OCI-LY3 (cell line): ENCODE data around the gene PAXIP1.
A peak's percentile ranks its signal among the peaks of the same experiment; 100 is the strongest.

Source experiments
- H2AFZ ChIP-seq: fragments of 200-600, 300-600 bp; shearing (Covaris generic); 2 replicates; pipeline ENCODE4 v1.6.0; 2014; ENCODE audit warnings: antibody characterized with exemption, low read depth, low read length
- H3K27ac ChIP-seq: fragments of 200-600, 300-600 bp; sonication (generic); 2 replicates; pipeline ENCODE4 v1.5.1; 2014; ENCODE audit warnings: mild to moderate bottlenecking, low read length, moderate library complexity, mixed read lengths
- H3K27me3 ChIP-seq: fragments of 200-600, 300-600 bp; sonication (generic); 2 replicates; pipeline ENCODE4 v1.6.1; 2014; ENCODE audit warnings: low read depth, low read length, mixed read lengths
- H3K36me3 ChIP-seq: fragments of 200-600, 300-600 bp; sonication (generic); replicated peaks from 2 replicates; pipeline ENCODE3; 2014; ENCODE audit warnings: low read depth, low read length, mixed read lengths
- H3K4me1 ChIP-seq: fragments of 300-600, 200-600 bp; sonication (generic); 2 replicates; pipeline ENCODE4 v1.6.1; 2014; ENCODE audit warnings: low read length, mixed read lengths
- H3K4me2 ChIP-seq: fragments of 200-600, 300-600 bp; sonication (generic); 2 replicates; pipeline ENCODE4 v1.6.1; 2014; ENCODE audit warnings: low read length, mixed read lengths
- H3K4me3 ChIP-seq: fragments of 300-600, 200-600 bp; sonication (generic); 2 replicates; pipeline ENCODE4 v1.5.1; 2014; ENCODE audit warnings: antibody characterized with exemption, mild to moderate bottlenecking, low read length, moderate library complexity
- H3K79me2 ChIP-seq: fragments of 300-600, 200-600 bp; shearing (Covaris generic); 2 replicates; pipeline ENCODE4 v1.6.1; 2014; ENCODE audit warnings: mild to moderate bottlenecking, low read length, mixed read lengths
- H3K9ac ChIP-seq: fragments of 300-600, 200-600 bp; shearing (Covaris generic); 2 replicates; pipeline ENCODE4 v1.6.0; 2014; ENCODE audit warnings: mild to moderate bottlenecking, low read length, moderate library complexity
- H3K9me3 ChIP-seq: fragments of 200-600, 300-600 bp; shearing (Covaris generic); 2 replicates; pipeline ENCODE4 v1.6.1; 2014; ENCODE audit warnings: low read length, mixed read lengths; ENCODE audit not compliant: insufficient read depth
- H4K20me1 ChIP-seq: fragments of 200-600, 300-600 bp; sonication (generic); 2 replicates; pipeline ENCODE4 v1.6.1; 2016; ENCODE audit warnings: low read length, mixed read lengths; ENCODE audit not compliant: insufficient read depth
- EZH2phosphoT487 ChIP-seq: fragments of 200-600 bp; shearing (Covaris generic); IDR thresholded peaks from 2 replicates; pipeline ENCODE4 v1.6.1; 2018; ENCODE audit warnings: antibody characterized with exemption, mixed run types, low read depth
- TF ChIP-seq, protein P1 (sequence below): fragments of 200-600, 300-600 bp; sonication (generic); IDR thresholded peaks from 2 replicates; pipeline ENCODE4 v1.5.1; 2014; ENCODE audit warnings: antibody characterized with exemption, low read length, low read depth

PAXIP1 gene

DNA sequence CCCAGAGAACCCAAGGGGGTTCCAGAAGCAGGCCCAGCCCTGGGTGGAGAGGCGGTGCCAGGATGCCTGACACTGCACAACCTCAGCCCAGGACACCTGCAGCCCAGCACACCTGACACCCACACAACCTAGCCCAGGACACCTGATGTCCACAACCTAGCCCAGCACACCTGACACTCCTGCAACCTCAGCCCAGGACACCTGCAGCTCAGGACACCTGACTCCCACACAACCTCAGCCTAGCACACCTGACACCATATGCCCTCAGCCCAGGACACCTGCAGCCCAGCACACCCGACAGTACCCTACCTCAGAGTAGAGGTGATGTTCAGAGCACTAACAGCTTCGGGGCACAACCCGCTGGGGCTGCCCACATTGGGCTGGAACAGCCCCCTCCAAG is 87.3 kb downstream of the PAXIP1 start:
- Histone ChIP-seq H4K20me1 (no peaks in the 10 kb centered on the region), H2AFZ (no peak overlapping the region), H3K36me3 (no peaks in the 10 kb centered on the region), H3K4me2 (no peak overlapping the region), H3K79me2 (no peaks in the 10 kb centered on the region), H3K9ac (no peak overlapping the region), H3K27me3 (no peaks in the 10 kb centered on the region), H3K9me3 (no peaks in the 10 kb centered on the region), H3K27ac (no peak overlapping the region), H3K4me3 (no peak overlapping the region), H3K4me1 (no peaks in the 10 kb centered on the region)
- TF ChIP-seq, protein P1, sequence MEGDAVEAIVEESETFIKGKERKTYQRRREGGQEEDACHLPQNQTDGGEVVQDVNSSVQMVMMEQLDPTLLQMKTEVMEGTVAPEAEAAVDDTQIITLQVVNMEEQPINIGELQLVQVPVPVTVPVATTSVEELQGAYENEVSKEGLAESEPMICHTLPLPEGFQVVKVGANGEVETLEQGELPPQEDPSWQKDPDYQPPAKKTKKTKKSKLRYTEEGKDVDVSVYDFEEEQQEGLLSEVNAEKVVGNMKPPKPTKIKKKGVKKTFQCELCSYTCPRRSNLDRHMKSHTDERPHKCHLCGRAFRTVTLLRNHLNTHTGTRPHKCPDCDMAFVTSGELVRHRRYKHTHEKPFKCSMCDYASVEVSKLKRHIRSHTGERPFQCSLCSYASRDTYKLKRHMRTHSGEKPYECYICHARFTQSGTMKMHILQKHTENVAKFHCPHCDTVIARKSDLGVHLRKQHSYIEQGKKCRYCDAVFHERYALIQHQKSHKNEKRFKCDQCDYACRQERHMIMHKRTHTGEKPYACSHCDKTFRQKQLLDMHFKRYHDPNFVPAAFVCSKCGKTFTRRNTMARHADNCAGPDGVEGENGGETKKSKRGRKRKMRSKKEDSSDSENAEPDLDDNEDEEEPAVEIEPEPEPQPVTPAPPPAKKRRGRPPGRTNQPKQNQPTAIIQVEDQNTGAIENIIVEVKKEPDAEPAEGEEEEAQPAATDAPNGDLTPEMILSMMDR, result no peak
- no peak for TF ChIP-seq EZH2phosphoT487

DNA sequence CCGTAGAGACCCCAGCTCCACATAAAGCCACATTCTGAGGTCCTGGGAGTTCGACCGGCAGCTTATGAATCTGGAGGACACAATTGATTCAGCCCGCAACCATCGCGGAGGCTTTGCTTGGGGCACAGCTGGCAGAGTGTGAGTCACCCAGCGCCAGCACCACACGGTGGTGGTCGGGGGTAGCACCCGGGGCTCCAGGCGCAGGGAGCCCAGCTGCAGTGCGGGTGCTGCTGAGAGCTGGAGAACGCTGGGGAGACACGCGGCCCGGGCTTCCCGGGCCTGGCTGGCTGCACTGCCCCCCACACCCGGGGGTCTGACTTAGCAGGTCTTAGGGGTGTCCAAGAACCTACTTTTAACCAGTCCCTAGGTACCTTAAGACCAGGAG is 87.9 kb downstream of the PAXIP1 start:
- no peak for TF ChIP-seq EZH2phosphoT487
- TF ChIP-seq, protein P1, result no peak
- no peaks in the 10 kb centered on the region for H4K20me1 ChIP-seq
- no peaks in the 10 kb centered on the region for H3K27me3 ChIP-seq
- no peaks in the 10 kb centered on the region for H3K4me1 ChIP-seq
- H3K4me3 ChIP-seq, result no peak overlapping the region
- 0 out of 2 replicates have a peak, but pooled peaks cover 3% of the 10 kb centered on the region for H3K9me3 ChIP-seq
- no peak overlapping the region for H3K9ac ChIP-seq
- H3K79me2 ChIP-seq, result no peaks in the 10 kb centered on the region
- no peak overlapping the region for H2AFZ ChIP-seq
- no peaks in the 10 kb centered on the region for H3K36me3 ChIP-seq
- no peak overlapping the region for H3K27ac ChIP-seq
- H3K4me2 ChIP-seq, result no peak overlapping the region

DNA sequence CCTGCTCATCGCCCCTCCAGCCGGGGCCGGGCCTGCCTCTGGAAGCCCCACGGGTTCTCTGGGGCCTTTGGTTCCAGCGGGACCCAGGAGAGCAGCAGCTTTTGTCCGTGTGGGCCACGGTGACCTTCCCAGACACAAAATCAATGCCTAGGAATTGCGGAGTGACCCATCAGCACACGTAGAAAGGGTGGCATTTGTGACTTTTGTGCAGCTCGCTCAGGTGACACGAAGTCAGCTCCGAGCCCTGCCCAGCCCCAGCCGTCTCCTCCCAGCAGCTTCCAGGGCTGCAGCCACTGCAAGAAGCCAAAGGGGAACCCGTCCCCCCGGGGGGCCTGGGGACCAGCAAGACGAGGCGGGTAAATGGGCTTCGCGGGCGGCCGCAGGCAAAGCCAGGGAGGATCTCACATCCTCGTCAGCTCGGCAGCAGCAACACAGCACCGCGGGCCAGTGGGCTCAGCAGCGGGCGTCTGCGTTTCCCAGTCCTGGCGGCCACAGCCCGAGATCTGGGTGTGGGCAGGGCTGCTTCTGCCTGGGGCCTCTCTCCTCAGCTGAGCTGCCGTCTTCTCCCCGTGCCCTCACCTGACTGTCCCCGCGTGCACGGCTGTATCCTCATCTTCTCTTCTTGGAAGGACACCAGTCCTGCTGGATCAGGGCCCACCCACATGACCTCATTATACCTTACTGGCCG is 88.5 kb downstream of the PAXIP1 start:
- Histone ChIP-seq H2AFZ (no peak overlapping the region), H3K4me1 (no peaks in the 10 kb centered on the region), H3K9me3 (0 out of 2 replicates have a peak, but pooled peaks cover 3% of the 10 kb centered on the region), H3K4me2 (peak overlapping the region; percentile 75), H3K9ac (no peak overlapping the region), H3K4me3 (peak overlapping the region; percentile 64), H4K20me1 (no peaks in the 10 kb centered on the region), H3K27me3 (no peaks in the 10 kb centered on the region), H3K36me3 (no peaks in the 10 kb centered on the region), H3K27ac (no peak overlapping the region), H3K79me2 (no peaks in the 10 kb centered on the region)
- no peak for TF ChIP-seq EZH2phosphoT487
- TF ChIP-seq, protein P1, result no peak

DNA sequence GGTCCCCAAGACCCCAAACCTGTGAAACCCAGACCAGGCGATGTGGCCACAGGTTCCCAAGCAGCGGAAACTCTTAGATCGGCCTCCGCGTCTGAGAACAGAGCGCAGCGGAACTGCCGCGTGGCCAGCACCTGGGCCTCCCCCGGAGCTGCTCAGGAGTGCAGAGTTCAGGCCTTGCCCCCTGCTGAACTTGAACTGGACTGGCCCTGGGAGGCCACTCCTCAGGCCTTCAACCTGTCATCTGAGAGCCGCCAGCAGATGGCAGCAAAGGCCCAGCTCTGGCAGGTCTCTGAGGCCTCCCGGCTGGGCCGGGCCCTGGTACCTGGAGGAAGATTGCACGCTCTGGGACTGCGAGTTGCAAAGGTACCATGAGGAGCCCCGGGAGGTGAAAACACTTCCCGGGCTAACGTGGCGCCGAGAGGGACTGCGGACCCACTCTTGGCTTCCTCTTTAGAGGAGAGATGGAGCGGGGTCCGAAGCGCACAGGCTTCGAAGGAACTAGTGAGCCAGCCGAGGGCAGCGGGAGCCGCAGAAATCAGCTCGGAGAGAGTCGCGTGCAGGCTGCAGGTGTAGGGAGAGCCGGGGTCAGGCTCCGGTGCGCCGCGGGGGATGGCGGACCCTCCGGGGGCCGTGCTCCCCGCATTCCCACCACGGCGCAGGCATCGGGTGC is 89.2 kb downstream of the PAXIP1 start:
- Histone ChIP-seq H3K27me3 (peaks cover 2% of the 10 kb centered on the region; the same call in 1 of the 2 replicates), H4K20me1 (no peaks in the 10 kb centered on the region), H2AFZ (no peak overlapping the region), H3K4me3 (peak overlapping the region; percentile 64), H3K4me1 (no peaks in the 10 kb centered on the region), H3K9me3 (0 out of 2 replicates have a peak, but pooled peaks cover 3% of the 10 kb centered on the region), H3K36me3 (no peaks in the 10 kb centered on the region), H3K9ac (peak overlapping the region; percentile 29; the same call in 1 of the 2 replicates), H3K79me2 (no peaks in the 10 kb centered on the region), H3K4me2 (peak overlapping the region; percentile 75), H3K27ac (no peak overlapping the region)
- TF ChIP-seq EZH2phosphoT487, result no peak
- TF ChIP-seq, protein P1, result peak; percentile 88
